Measurements from ENCODE around the gene MYLK. TPM values are rescaled to one million over a fixed set of nuclear protein-coding genes. Genes with fewer than 3 reads are reported as not detected.

The MYLK gene
- total RNA-seq, 4 donors from 2014 or later, result 10.7 to 320 (median 42.0) TPM

DNA sequence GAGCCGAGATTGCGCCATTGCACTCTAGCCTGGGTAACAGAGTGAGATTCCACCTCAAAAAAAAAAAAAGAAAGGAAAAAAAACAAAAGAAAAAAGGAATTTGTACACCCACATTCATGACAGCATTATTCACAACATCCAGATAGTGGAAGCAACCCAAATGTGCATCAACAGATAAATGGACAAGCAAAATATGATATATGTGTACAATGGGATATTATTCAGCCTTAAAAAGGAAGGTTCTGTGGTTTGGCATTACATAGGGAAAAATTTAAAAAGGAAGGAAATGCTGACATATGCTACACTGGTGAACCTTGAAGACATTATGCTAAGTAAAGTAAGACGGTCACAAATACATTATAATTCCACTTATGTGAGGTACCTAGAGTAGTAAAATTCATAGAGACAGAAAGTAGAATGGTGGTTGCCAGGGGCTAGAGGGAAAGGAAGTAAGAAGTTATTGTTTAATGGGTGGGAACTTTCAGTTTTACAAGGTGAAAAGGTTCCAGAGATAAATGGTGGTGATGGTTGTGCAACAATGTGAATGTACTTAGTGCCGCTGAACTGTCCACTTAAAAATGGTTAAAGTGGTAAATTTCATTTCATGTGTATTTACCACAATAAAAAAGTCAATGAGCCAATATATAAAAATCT lies 118.5 kb downstream of the MYLK start:
- H3K4me3 ChIP-seq, result no peak overlapping the region
- DNase-seq, result no peak
- H3K27me3 ChIP-seq, result no peaks in the 10 kb centered on the region
- H3K36me3 ChIP-seq, result no peaks in the 10 kb centered on the region
- intact Hi-C loops (cut with DNase I), result no loop called here
- no peaks in the 10 kb centered on the region for H3K4me1 ChIP-seq
- no peak for TF ChIP-seq POLR2A (IDR thresholded peaks at IDR 0.05)
- TF ChIP-seq, protein P1, sequence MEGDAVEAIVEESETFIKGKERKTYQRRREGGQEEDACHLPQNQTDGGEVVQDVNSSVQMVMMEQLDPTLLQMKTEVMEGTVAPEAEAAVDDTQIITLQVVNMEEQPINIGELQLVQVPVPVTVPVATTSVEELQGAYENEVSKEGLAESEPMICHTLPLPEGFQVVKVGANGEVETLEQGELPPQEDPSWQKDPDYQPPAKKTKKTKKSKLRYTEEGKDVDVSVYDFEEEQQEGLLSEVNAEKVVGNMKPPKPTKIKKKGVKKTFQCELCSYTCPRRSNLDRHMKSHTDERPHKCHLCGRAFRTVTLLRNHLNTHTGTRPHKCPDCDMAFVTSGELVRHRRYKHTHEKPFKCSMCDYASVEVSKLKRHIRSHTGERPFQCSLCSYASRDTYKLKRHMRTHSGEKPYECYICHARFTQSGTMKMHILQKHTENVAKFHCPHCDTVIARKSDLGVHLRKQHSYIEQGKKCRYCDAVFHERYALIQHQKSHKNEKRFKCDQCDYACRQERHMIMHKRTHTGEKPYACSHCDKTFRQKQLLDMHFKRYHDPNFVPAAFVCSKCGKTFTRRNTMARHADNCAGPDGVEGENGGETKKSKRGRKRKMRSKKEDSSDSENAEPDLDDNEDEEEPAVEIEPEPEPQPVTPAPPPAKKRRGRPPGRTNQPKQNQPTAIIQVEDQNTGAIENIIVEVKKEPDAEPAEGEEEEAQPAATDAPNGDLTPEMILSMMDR (IDR thresholded peaks at IDR 0.05), result no peak
- no peaks in the 10 kb centered on the region for H3K9me3 ChIP-seq
- no peak overlapping the region for H3K27ac ChIP-seq
- WGBS, 2 donors, result 75 to 85% methylated on average over 4 of the region's 4 CpGs

DNA sequence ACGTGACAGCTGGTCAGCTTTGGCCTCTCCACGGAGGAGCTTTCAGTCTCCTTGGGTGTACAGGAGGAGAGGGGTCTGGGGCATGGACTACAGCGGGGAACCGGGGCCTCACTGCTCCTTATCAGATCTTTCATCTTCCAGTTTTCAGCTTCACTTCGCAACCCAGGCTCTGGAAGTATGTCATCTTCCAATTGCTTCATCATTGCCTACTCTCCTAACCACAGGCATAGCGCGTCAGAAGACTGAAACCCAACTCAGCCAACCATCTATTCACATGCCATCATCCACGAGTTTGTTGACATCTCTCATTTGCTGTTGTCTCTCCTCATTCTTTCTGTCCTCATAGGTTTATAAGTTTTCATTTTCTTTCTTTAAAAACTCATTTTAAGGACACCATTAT lies 119.5 kb downstream of the MYLK start:
- DNase-seq, result no peak
- no peaks in the 10 kb centered on the region for H3K9me3 ChIP-seq
- H3K27me3 ChIP-seq, result no peaks in the 10 kb centered on the region
- no peaks in the 10 kb centered on the region for H3K4me1 ChIP-seq
- WGBS, 2 donors, result 80 to 82% methylated on average over 8 of the region's 8 CpGs
- intact Hi-C loops (cut with DNase I), result no loop called here
- no peaks in the 10 kb centered on the region for H3K36me3 ChIP-seq
- TF ChIP-seq, protein P1 (IDR thresholded peaks at IDR 0.05), result no peak
- TF ChIP-seq POLR2A (IDR thresholded peaks at IDR 0.05), result no peak
- no peak overlapping the region for H3K4me3 ChIP-seq
- H3K27ac ChIP-seq, result no peak overlapping the region

DNA sequence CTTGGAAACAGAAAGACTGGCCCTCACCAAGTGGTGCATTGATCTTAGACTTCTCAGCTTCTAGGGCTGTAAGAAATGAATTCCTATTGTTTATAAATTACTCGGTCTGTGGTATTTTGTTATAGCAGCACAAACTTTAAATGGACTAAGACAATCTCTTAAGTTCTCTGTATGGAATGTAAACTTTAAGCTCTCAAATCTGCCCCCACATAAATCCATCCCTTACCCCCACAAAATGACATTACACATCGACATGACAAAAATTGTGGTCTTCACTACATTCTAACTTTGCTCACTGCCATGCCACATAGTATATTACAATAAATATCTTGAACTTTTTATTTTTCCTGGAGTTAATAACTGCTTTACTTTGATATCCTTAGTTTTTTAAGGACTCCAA lies 121.3 kb downstream of the MYLK start:
- DNase-seq, result no peak
- H3K27me3 ChIP-seq, result no peaks in the 10 kb centered on the region
- no peak for TF ChIP-seq POLR2A (IDR thresholded peaks at IDR 0.05)
- TF ChIP-seq, protein P1 (IDR thresholded peaks at IDR 0.05), result no peak
- H3K4me1 ChIP-seq, result peaks cover 0 to 3% (median 0%) of the 10 kb centered on the region in 3 donors
- no peak overlapping the region for H3K4me3 ChIP-seq
- no peaks in the 10 kb centered on the region for H3K36me3 ChIP-seq
- 73 to 78% methylated on average over 2 of the region's 2 CpGs for WGBS, 2 donors
- H3K27ac ChIP-seq, result no peak overlapping the region
- H3K9me3 ChIP-seq, result no peaks in the 10 kb centered on the region
- intact Hi-C loops (cut with DNase I), result no loop called here

DNA sequence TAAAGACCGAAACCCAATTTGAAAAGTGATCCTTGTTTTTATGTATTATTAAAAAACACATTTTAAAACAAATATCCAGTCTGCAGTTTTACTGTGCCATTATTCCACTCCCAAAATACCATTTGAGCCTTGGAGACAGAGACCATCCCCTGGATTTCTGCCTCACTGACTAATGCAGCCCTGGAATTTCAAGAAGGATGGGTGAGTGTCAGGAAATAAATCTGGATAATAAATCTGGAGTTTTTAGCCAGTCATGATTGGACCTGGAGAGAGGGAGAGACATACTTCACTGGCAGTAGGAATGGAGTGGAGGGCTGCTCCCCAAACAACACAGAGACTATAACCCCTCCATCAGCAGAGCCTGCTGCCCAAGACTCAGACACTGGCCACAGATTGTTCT lies 123.3 kb downstream of the MYLK start:
- H3K9me3 ChIP-seq, result no peaks in the 10 kb centered on the region
- DNase-seq, result no peak
- no peak for TF ChIP-seq POLR2A (IDR thresholded peaks at IDR 0.05)
- TF ChIP-seq, protein P1 (IDR thresholded peaks at IDR 0.05), result no peak
- no peak overlapping the region for H3K4me3 ChIP-seq
- no peak overlapping the region for H3K27ac ChIP-seq
- peaks cover 0 to 13% (median 0%) of the 10 kb centered on the region in 3 donors for H3K4me1 ChIP-seq
- intact Hi-C loops (cut with DNase I), result no loop called here
- H3K27me3 ChIP-seq, result no peaks in the 10 kb centered on the region
- 87 to 92% methylated on average over 1 of the region's 1 CpG for WGBS, 2 donors
- no peaks in the 10 kb centered on the region for H3K36me3 ChIP-seq

DNA sequence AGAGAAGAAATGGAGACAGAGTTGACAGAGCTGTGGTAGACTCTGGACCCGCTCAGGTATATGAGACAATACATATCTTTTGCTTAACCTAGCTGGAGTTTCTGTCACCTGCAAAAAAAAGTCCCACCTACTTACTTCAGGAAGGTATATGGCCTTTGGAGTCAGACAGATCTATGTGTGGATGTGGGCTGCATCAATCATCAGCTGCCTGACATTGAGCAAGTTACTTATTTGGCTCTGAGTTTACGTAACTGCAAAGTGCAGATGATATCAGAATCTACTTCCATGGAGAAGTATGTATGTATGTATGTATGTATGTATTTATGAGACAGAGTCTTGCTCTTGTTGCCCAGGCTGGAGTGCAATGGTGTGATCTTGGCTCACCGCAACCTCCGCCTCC lies 124.3 kb downstream of the MYLK start:
- H3K36me3 ChIP-seq, result no peaks in the 10 kb centered on the region
- peaks cover 0 to 13% (median 0%) of the 10 kb centered on the region in 3 donors for H3K4me1 ChIP-seq
- 88 to 98% methylated on average over 4 of the region's 4 CpGs for WGBS, 2 donors
- no peak overlapping the region for H3K27ac ChIP-seq
- intact Hi-C loops (cut with DNase I), result no loop called here
- no peak for DNase-seq
- TF ChIP-seq, protein P1 (IDR thresholded peaks at IDR 0.05), result no peak
- TF ChIP-seq POLR2A (IDR thresholded peaks at IDR 0.05), result no peak
- no peaks in the 10 kb centered on the region for H3K9me3 ChIP-seq
- H3K27me3 ChIP-seq, result no peaks in the 10 kb centered on the region
- no peak overlapping the region for H3K4me3 ChIP-seq
